ENCODE data around the gene ACOX3.

Gene ACOX3

GRCh38 chr4:8463811-8464210 lies 23.3 kb upstream of the ACOX3 start:
- H3K4me2 ChIP-seq (ENCODE audit: low read length): no peak overlapping the region
- H3K27me3 ChIP-seq (ENCODE audit: insufficient read depth, low read length): no peaks in the 10 kb centered on the region
- no peak overlapping the region for H3K9ac ChIP-seq (ENCODE audit: low read length)
- no peaks in the 10 kb centered on the region for H3K9me2 ChIP-seq (ENCODE audit: low read depth, low read length)
- TF ChIP-seq EZH2 (IDR thresholded peaks at IDR 0.05; ENCODE audit: borderline replicate concordance, low read length) (no peak), CTCF (IDR thresholded peaks at IDR 0.05; ENCODE audit: low read length) (no peak)
- H3K9me3 ChIP-seq (ENCODE audit: low read length): no peaks in the 10 kb centered on the region
- H3K4me1 ChIP-seq (ENCODE audit: insufficient read depth, low read length, severe bottlenecking): no peaks in the 10 kb centered on the region
- H4K20me1 ChIP-seq (ENCODE audit: insufficient read depth, low read length): no peaks in the 10 kb centered on the region
- no peak overlapping the region for H3K4me3 ChIP-seq (ENCODE audit: low read depth, low read length, poor library complexity, severe bottlenecking)
- H2AFZ ChIP-seq (ENCODE audit: low read length): no peak overlapping the region
- H3K36me3 ChIP-seq (ENCODE audit: insufficient read depth, low read length): 0 out of 2 replicates have a peak, but pooled peaks cover 11% of the 10 kb centered on the region
- H3K79me2 ChIP-seq (ENCODE audit: insufficient read depth, low read length): no peaks in the 10 kb centered on the region
- H3F3A ChIP-seq (ENCODE audit: insufficient read depth, low read length): no peaks in the 10 kb centered on the region
- H3K27ac ChIP-seq (ENCODE audit: low read depth, low read length, poor library complexity, severe bottlenecking): no peak overlapping the region

GRCh38 chr4:8461616-8462015 lies 21.1 kb upstream of the ACOX3 start:
- Histone ChIP-seq H3K9ac (ENCODE audit: low read length) (no peak overlapping the region), H3K9me2 (ENCODE audit: low read depth, low read length) (no peaks in the 10 kb centered on the region), H2AFZ (ENCODE audit: low read length) (no peak overlapping the region), H3F3A (ENCODE audit: insufficient read depth, low read length) (no peaks in the 10 kb centered on the region), H3K79me2 (ENCODE audit: insufficient read depth, low read length) (no peaks in the 10 kb centered on the region), H3K27me3 (ENCODE audit: insufficient read depth, low read length) (no peaks in the 10 kb centered on the region), H3K4me1 (ENCODE audit: insufficient read depth, low read length, severe bottlenecking) (no peaks in the 10 kb centered on the region), H3K4me3 (ENCODE audit: low read depth, low read length, poor library complexity, severe bottlenecking) (no peak overlapping the region), H3K27ac (ENCODE audit: low read depth, low read length, poor library complexity, severe bottlenecking) (no peak overlapping the region), H3K4me2 (ENCODE audit: low read length) (no peak overlapping the region), H3K36me3 (ENCODE audit: insufficient read depth, low read length) (0 out of 2 replicates have a peak, but pooled peaks cover 6% of the 10 kb centered on the region), H3K9me3 (ENCODE audit: low read length) (no peaks in the 10 kb centered on the region), H4K20me1 (ENCODE audit: insufficient read depth, low read length) (no peaks in the 10 kb centered on the region)
- TF ChIP-seq CTCF (IDR thresholded peaks at IDR 0.05; ENCODE audit: low read length) (no peak), EZH2 (IDR thresholded peaks at IDR 0.05; ENCODE audit: borderline replicate concordance, low read length) (no peak)

DNA sequence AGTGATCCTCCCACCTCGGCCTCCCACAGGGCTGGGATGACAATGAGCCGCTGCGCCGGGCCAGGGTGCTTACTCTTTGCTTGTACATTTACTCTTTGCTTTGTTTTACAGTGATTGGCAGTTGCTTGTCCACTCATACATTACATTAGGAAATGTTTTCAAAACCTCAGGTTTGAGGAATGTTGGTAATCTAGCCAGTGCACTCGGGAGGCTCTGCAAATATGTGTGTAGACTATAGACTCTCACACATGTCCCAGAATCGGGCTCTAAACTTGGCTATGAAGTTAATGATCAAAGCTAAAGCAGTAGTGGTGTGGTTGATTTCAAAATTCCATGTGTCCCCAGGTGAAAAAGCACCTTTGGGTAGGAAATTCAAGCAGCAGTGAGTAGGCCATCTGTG lies 20.6 kb upstream of the ACOX3 start:
- H3K9me2 ChIP-seq (ENCODE audit: low read depth, low read length): no peaks in the 10 kb centered on the region
- no peak overlapping the region for H3K27ac ChIP-seq (ENCODE audit: low read depth, low read length, poor library complexity, severe bottlenecking)
- H3K9me3 ChIP-seq (ENCODE audit: low read length): no peaks in the 10 kb centered on the region
- H3K9ac ChIP-seq (ENCODE audit: low read length): no peak overlapping the region
- H3K4me1 ChIP-seq (ENCODE audit: insufficient read depth, low read length, severe bottlenecking): no peaks in the 10 kb centered on the region
- no peaks in the 10 kb centered on the region for H4K20me1 ChIP-seq (ENCODE audit: insufficient read depth, low read length)
- TF ChIP-seq EZH2 (IDR thresholded peaks at IDR 0.05; ENCODE audit: borderline replicate concordance, low read length) (no peak), CTCF (IDR thresholded peaks at IDR 0.05; ENCODE audit: low read length) (no peak)
- no peak overlapping the region for H3K4me3 ChIP-seq (ENCODE audit: low read depth, low read length, poor library complexity, severe bottlenecking)
- no peaks in the 10 kb centered on the region for H3K79me2 ChIP-seq (ENCODE audit: insufficient read depth, low read length)
- H3K4me2 ChIP-seq (ENCODE audit: low read length): no peak overlapping the region
- no peak overlapping the region for H2AFZ ChIP-seq (ENCODE audit: low read length)
- H3F3A ChIP-seq (ENCODE audit: insufficient read depth, low read length): no peaks in the 10 kb centered on the region
- no peaks in the 10 kb centered on the region for H3K27me3 ChIP-seq (ENCODE audit: insufficient read depth, low read length)
- H3K36me3 ChIP-seq (ENCODE audit: insufficient read depth, low read length): 0 out of 2 replicates have a peak, but pooled peaks cover 6% of the 10 kb centered on the region
